Activated gamma-delta T cell (primary cell): ENCODE results near the gene IL21R.

Experiments used
- DNase-seq: peaks from one replicate; lab custom pipeline; 2025; lab: John Stamatoyannopoulos, UW
- total RNA-seq, 2 donors: gene quantifications; one replicate each; lab custom pipeline; 2026; lab: John Stamatoyannopoulos, UW

IL21R gene
- total RNA-seq, result 97.3 to 110 reads per million in 2 donors

- peak; percentile 94 for DNase-seq
These were observed at the start of gene IL21R for GRCh38 chr16:27401768-27402568. IL21R (plus strand) TSS chr16:27402174; CDS start chr16:27430072, 27,898 bp downstream.

GRCh38 chr16:27353853-27354252, 48.1 kb upstream of the IL21R start:
- no peak for DNase-seq

GRCh38 chr16:27355610-27356009, 46.4 kb upstream of the IL21R start:
- DNase-seq, result no peak

GRCh38 chr16:27356794-27357193, 45.2 kb upstream of the IL21R start:
- no peak for DNase-seq

- no peak for DNase-seq
These were observed 42.9 kb upstream of the IL21R start for GRCh38 chr16:27359051-27359450.

- DNase-seq, result no peak
These were observed 42.4 kb upstream of the IL21R start for GRCh38 chr16:27359615-27360014.

- no peak for DNase-seq
These were observed 40.0 kb upstream of the IL21R start for GRCh38 chr16:27361987-27362386.

- DNase-seq, result no peak
These were observed 39.3 kb upstream of the IL21R start for GRCh38 chr16:27362570-27363245.

GRCh38 chr16:27363246-27363632, 38.7 kb upstream of the IL21R start:
- no peak for DNase-seq

DNA sequence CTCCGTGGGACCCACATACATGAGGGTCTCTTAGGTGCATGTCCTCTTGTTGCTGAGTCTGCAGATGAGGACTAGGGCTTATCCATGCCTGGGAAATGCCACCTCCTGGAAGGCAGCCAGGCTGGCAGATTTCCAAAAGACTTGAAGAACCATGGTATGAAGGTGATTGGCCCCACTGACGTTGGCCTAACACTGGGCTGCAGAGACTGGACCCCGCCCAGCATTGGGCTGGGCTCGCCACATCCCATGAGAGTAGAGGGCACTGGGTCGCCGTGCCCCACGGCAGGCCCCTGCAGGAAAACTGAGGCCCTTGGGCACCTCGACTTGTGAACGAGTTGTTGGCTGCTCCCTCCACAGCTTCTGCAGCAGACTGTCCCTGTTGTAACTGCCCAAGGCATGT, 38.2 kb upstream of the IL21R start:
- DNase-seq, result no peak

DNA sequence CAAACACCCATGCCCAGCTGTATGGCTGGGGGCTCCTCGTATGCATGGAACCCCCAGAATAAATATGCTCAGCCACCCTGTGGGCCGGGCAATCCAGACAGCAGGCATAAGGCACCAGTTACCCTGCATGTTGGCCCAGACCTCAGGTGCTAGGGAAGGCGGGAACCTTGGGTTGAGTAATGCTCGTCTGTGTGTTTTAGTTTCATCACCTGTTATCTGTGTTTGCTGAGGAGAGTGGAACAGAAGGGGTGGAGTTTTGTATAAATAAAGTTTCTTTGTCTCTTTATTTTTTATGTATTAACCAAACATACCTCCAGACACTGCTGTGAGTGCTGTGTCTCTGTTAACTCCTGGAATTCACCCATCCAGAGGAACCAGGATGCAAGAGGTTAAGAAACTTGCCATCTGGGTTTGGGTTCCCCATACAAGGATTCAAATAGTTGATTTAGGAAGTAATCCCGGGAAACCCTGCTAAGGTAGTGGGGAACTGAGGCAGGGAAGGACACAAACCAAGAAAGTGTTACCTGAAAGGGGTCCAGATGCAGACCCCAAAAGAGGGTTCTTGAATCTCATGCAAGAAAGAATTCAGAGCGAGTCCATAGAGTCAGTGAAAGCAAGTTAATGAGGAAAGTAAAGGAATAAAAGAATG, 37.4 kb upstream of the IL21R start:
- DNase-seq, result no peak

GRCh38 chr16:27365142-27366089, 36.6 kb upstream of the IL21R start:
- no peak for DNase-seq

- no peak for DNase-seq
These were observed 35.1 kb upstream of the IL21R start for GRCh38 chr16:27366687-27367460.

DNA sequence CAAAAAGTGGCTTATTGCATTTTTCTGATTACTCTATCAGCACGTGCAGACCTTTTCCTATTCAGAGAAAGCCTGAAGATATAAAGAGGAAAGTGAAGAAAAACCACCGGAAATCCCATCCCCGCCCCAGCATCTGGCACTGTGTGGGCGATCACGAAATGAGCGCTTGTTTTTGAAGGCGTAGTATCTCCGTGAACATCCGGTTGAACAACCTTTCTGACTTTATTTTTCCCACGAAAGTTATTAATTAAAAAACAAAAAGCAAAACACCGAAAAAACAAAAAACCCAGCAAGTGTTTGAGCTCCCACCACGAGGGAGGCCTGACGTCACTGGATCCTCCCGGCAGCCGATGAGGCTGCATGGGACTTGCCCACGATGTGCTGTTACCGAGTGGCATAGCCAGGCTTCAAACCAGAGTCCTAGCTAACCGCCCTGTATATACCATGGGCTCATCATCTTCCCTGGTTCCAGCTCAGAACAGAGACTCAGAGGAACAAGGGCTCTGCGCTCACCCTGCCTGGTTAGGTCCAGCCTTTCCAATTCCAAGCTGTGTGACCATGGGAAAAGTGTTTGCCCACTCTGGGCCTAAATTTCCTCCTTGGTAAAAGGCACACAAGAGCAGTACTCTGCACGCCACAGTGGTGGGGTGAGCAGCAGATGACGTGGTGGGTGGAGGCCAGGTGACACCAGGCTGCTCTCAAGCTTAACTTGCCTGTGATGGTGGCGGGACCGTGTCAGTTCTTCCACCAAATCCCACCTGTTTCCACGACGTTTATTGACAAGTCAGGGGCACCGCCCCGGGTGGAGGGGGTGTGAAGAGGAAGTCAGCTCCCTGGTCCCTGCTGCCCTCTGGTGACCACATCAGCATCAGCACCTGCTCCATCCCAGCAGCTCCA, 34.3 kb upstream of the IL21R start:
- peak; percentile 64 for DNase-seq

DNA sequence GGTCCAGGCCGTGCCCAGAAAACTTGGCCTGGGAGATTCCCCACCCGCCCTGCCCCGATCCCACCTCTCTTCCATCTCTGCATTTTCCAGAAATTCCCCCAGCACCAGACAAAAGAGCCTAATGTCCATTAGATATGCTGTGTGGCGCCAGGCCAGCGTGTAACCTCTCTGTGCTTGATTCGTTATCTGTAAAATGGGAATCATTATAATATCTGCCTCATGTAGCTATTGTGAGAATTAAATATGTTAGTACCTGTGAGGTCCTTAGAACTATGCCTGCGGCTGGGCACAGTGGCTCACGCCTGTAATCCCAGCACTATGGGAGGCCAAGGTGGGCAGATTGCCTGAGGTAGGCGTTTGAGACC, 33.6 kb upstream of the IL21R start:
- DNase-seq, result no peak

GRCh38 chr16:27369806-27370205, 32.2 kb upstream of the IL21R start:
- no peak for DNase-seq

DNA sequence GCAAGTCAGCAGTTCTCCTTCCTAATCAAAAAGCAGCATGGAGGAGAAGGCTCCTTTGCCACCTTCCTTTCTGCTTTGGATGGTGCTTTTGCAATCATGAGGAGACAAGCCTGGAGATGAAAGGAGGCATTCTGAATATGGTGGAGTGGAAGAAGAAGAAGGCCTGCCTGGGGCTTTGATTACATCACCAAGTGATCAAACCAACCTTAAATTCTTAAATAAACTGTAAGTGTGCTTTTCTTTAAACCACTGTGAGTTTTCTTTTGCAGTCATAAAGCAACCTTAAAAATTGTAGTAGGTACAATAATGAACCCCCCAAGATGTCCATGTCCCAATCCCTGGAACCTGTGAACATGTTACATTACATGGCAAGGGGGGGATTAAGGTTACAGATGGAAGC, 31.7 kb upstream of the IL21R start:
- no peak for DNase-seq

DNA sequence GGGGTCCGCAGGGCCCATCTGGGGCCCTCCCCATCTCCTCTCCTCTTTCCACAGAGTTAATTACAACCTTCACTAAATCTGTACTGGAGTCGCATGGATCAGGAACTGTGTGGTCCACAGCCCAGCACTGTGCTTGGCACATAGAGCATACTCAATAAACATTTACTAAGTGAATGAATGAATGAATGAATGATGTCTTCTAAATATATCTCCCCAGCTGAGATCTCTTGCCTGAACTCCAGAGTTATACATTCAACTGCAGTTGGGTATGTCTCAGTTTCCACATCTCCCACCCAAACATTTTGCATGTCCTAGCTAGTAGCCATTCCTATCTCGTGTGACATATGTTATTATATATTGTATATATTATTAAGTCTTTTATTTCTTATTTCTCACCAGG, 28.7 kb upstream of the IL21R start:
- no peak for DNase-seq

- no peak for DNase-seq
These were observed 27.7 kb upstream of the IL21R start for GRCh38 chr16:27374221-27374803.
